ENCODE results near the gene PNPLA3.

DNA sequence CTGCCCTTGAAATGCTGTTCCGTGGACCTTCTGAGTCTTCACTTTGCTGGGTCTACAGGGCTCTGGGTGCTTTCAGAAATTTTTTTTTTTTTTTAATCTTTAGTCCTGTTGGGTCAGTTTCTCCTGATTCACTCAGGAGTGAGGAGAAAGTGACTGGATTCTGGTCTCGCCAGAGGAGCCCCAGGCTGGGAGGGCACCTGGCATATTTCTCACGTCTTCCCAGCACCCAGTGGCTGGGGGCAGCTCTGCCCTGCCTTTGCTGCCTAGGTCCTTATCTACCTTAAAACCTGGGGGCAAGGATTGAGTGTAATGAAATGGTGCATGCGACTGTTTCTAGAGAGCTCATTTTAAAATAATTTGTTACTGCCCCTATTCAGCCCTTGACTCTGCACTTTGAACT is 55.0 kb downstream of the PNPLA3 start:
- TF ChIP-seq, protein P1, sequence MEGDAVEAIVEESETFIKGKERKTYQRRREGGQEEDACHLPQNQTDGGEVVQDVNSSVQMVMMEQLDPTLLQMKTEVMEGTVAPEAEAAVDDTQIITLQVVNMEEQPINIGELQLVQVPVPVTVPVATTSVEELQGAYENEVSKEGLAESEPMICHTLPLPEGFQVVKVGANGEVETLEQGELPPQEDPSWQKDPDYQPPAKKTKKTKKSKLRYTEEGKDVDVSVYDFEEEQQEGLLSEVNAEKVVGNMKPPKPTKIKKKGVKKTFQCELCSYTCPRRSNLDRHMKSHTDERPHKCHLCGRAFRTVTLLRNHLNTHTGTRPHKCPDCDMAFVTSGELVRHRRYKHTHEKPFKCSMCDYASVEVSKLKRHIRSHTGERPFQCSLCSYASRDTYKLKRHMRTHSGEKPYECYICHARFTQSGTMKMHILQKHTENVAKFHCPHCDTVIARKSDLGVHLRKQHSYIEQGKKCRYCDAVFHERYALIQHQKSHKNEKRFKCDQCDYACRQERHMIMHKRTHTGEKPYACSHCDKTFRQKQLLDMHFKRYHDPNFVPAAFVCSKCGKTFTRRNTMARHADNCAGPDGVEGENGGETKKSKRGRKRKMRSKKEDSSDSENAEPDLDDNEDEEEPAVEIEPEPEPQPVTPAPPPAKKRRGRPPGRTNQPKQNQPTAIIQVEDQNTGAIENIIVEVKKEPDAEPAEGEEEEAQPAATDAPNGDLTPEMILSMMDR (IDR thresholded peaks at IDR 0.05): no peak
- TF ChIP-seq, protein P2, sequence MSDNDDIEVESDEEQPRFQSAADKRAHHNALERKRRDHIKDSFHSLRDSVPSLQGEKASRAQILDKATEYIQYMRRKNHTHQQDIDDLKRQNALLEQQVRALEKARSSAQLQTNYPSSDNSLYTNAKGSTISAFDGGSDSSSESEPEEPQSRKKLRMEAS (CRISPR knock-in tag; IDR thresholded peaks at IDR 0.05): no peak
- TF ChIP-seq ZNF121 (CRISPR knock-in tag; IDR thresholded peaks at IDR 0.05) (no peak), ZNF423 (CRISPR knock-in tag; IDR thresholded peaks at IDR 0.05) (no peak), SP1 (CRISPR knock-in tag; conservative IDR thresholded peaks at IDR 0.05) (no peak), FOXP1 (CRISPR knock-in tag; IDR thresholded peaks at IDR 0.05; ENCODE audit: borderline replicate concordance) (no peak), FOXK1 (CRISPR knock-in tag; IDR thresholded peaks at IDR 0.05) (no peak)
- TF ChIP-seq, protein P3, sequence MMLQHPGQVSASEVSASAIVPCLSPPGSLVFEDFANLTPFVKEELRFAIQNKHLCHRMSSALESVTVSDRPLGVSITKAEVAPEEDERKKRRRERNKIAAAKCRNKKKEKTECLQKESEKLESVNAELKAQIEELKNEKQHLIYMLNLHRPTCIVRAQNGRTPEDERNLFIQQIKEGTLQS (CRISPR knock-in tag; conservative IDR thresholded peaks at IDR 0.05): no peak
